Measurements from ENCODE around the gene UTP11.

Gene UTP11

DNA sequence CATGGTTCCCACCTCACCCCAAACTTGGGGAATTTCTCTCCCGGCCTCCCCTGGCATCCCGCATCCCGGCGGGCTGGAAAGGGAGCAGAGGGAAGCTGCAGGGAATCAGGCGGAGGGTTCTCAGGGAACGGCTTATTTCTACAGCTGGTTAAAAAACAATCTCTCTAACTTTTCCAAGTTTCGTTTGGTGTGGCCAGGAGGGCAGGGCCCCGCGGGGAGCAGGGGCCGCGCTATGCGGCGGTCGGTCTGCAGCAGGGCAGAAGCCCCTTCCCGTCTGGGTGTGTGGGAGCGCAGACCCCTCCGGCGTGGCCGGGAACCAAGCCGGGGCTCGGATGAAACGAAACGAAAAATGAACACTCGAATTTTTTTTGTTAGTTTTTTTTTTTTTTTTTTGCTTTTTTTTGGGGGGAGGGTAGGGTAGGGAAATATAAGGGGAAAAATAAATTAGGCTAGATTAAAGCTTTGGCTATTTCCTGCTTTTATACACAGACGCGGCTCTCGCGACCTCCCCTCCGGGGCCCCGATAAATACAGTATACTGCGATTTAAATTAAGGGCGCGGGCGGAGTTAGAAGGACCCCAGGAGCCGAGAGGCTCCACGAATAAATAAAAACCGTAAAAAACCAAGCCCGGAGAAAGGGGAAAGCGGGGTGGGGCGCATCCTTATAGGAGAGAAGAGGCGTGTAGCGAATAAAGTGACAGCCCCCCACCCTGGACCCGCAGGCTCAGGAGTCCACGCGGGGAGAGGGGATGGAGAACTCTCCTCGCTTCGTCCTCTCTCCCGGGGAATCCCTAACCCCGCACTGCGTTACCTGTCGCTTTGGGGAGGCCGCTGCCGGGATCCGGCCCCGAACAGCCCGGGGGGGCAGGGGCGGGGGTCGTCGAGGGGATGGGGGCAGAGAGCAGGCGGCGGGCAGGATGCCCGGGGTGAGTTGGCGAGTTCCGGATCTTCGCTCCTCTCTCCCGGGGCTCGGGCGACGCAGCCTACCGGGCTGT lies 32.0 kb downstream of the UTP11 start:
- H3K4me3 ChIP-seq (ENCODE audit: low read depth, low read length): peak overlapping the region; percentile 41
- TF ChIP-seq, protein P1, sequence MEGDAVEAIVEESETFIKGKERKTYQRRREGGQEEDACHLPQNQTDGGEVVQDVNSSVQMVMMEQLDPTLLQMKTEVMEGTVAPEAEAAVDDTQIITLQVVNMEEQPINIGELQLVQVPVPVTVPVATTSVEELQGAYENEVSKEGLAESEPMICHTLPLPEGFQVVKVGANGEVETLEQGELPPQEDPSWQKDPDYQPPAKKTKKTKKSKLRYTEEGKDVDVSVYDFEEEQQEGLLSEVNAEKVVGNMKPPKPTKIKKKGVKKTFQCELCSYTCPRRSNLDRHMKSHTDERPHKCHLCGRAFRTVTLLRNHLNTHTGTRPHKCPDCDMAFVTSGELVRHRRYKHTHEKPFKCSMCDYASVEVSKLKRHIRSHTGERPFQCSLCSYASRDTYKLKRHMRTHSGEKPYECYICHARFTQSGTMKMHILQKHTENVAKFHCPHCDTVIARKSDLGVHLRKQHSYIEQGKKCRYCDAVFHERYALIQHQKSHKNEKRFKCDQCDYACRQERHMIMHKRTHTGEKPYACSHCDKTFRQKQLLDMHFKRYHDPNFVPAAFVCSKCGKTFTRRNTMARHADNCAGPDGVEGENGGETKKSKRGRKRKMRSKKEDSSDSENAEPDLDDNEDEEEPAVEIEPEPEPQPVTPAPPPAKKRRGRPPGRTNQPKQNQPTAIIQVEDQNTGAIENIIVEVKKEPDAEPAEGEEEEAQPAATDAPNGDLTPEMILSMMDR (IDR thresholded peaks at IDR 0.05; ENCODE audit: insufficient read depth, low read depth, low read length, missing control alignments): no peak
- DNase-seq (ENCODE audit: low read depth): no peak

DNA sequence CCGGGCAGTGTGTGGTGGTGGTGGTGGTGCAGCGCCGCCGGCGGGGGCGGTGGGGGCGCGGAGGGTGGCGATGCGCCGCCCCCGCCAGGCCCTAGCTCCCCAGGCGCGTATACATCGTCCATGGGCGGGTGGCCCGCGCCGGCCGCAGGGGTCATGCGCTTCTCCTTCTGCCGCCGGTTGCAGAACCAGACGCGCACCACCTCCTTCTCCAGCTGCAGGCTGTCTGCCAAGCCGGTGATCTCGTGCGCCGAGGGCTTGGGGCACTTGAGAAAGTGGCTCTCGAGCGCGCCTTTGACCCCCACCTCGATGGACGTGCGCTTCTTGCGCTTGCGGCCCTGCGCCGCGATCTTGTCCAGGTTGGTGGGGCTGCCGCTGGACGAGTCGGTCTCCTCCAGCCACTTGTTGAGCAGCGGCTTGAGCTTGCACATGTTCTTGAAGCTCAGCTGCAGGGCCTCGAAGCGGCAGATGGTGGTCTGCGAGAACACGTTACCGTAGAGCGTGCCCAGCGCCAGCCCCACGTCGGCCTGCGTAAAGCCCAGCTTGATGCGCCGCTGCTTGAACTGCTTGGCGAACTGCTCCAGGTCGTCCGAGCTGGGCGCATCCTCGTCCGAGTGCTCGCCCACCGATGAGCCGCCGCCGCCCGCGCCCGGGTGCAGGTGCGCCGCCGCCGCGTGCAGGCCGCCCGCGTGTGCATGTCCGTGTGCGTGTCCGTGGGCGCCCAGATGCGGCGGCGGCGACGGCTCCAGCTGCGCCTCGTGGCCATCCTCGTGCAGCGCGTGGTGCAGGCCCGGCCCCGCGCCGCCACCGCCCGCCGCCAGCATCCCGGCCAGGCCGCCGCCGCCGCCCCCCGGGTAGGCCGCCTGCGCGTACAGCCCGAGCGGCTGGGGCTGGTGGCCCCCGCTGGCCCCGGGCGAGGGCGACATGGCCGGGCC lies 33.1 kb downstream of the UTP11 start:
- DNase-seq (ENCODE audit: low read depth): no peak
- TF ChIP-seq, protein P1 (IDR thresholded peaks at IDR 0.05; ENCODE audit: insufficient read depth, low read depth, low read length, missing control alignments): no peak
- no peak overlapping the region for H3K4me3 ChIP-seq (ENCODE audit: low read depth, low read length)

DNA sequence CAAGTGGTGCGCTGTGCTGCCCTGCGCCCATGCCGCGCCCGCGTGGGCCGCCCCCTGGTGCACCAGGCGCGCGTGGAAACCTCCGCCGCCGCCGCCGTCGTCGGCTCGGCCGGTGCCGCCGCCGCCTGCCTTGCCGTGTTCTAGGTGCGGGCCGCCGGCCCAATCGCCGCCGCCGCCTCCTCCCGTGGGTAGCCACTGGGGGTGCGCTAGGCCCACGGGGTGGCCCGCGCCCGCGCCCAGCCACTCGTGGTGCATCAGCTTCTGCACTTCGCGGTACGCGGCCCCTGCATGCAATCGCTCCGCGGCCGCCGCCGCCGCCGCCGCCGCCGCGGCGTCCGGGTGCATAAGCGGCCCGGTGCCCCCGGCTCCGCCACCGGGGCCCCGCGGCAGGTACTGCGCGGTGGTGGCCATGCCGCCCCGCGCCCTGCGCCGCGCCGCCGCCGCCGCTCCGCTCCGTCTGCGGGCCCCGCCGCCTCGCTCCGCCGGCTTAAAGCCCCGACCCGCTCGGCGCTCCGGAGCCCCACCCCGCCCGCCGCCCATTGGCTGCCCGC lies 33.9 kb downstream of the UTP11 start, which contains the start of gene POU3F1:
Gene POU3F1 (minus strand): TSS at position 461 of the 551 bp plus-strand sequence. CDS start 50 bp downstream, at position 411.
- peak within 1 kb of the TSS; percentile 71 for H3K4me3 ChIP-seq (ENCODE audit: low read depth, low read length)
- TF ChIP-seq, protein P1 (IDR thresholded peaks at IDR 0.05; ENCODE audit: insufficient read depth, low read depth, low read length, missing control alignments): no peak
- DNase-seq (ENCODE audit: low read depth): no peak

DNA sequence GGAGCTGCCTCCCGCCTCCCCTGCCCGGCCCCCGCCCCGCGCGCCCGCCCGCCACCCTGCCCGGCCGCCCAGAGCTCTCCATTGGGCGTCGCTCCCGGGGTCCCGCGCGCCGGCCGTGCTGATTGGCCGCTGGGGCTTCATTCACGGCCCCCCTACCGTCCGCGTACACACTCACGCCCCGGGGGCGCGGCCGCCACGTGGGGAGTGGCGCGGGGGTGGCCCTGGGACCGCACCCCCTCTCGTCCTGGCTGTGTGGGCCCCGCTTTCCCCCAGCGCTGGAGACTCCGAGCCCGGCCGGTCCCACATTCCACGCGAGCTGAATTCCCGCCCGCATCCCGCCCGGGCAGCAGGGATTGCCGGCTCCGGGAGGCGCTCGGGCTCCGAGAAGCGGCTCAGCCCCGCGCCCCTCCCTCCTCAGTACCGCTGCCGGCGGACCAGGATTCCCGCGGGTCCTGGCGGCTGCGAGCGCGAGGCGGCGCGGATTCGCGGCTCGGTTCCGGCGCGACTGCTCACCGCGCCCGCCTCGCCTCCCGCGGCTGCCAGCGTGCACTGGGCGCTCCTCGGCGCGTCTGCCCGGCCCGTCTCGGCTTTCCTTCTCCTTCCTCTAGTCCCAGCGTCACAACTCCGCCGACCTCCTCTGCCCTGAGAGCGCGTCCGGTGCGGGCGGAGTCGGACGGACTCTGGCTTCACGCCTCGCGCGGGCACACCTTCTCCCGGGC lies 34.5 kb downstream of the UTP11 start:
- TF ChIP-seq, protein P1 (IDR thresholded peaks at IDR 0.05; ENCODE audit: insufficient read depth, low read depth, low read length, missing control alignments): no peak
- peak; percentile 90 for DNase-seq (ENCODE audit: low read depth)
- H3K4me3 ChIP-seq (ENCODE audit: low read depth, low read length): peak overlapping the region; percentile 71

DNA sequence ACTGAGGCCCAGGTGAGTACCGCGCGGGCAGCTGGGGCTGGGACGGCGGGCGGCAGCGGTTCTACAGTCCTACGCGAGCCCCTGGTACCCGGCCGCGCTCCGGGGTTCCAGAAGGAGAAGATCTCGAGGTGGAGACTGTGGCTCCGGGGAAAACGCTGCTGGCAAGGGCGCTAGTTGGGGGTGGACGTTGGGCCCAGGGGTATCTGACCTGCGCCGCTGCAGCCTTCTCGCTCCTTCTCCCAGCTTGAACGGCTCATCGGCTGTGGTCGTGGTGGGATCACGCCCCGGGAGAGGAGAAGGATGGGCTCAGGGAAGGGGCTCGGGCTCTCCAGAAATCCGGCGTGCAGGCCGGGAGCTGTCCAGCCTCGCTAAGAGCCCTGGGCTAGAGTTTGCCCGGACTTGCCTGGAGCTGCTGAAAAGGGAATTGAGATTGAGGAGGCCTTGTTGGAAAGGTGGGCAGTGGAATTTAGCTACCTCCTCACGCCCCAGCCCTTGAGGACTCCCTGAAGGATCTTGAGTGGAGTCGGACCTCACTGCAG lies 35.1 kb downstream of the UTP11 start:
- peak overlapping the region; percentile 71 for H3K4me3 ChIP-seq (ENCODE audit: low read depth, low read length)
- no peak for DNase-seq (ENCODE audit: low read depth)

More for the DNA sequence above, 35.1 kb downstream of the UTP11 start:
- TF ChIP-seq, protein P1 (IDR thresholded peaks at IDR 0.05; ENCODE audit: insufficient read depth, low read depth, low read length, missing control alignments): no peak

All from GM12865 (cell line).